Measurements from ENCODE around the gene NDUFA3.
"Not testable (repeated sequence)": the region's sequence is repeated elsewhere in the genome, so short reads cannot be mapped to it uniquely, and the experiment has no call there.

NDUFA3 gene

DNA sequence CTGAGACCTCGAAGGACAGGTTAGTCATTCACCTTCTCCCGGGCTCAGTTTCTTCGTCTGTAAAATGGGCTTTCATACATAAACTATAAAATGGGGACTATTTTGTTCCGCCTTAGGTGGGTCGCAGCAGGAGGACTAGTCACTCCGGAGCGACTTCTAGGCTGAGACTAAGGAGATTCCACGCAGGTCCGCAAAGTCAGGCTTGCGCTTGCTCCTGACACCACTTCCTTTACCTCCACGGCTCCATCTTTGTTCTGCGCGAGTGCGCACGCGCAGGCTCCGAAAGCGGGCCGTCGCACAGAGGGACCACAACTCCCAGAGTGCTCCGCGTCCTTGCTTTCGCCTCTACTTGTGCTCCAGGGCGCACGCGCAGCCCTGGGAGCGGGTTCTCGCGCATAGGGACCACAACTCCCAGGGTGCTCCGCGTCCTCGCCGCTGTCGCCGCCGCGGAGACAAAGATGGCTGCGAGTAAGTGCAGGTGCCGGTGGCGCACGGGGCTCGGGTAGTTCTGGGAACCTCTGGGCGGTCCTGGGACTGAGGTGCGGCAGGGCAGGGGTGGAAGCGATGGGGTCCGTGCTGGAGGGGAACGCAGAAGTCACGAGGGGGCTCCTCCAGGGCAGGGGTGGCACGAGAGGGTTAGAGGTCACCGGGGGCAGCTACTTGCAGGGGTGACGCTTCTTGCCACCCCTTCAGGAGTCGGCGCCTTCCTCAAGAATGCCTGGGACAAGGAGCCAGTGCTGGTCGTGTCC is at the start of gene NDUFA3:
TSS of gene NDUFA3 (plus strand) at position 435 of the 749 bp plus-strand sequence. CDS start at position 459, 24 bp downstream.
- DNase-seq (ENCODE audit: low read depth in 2 of 2) = peak; percentile 97 to 98

DNA sequence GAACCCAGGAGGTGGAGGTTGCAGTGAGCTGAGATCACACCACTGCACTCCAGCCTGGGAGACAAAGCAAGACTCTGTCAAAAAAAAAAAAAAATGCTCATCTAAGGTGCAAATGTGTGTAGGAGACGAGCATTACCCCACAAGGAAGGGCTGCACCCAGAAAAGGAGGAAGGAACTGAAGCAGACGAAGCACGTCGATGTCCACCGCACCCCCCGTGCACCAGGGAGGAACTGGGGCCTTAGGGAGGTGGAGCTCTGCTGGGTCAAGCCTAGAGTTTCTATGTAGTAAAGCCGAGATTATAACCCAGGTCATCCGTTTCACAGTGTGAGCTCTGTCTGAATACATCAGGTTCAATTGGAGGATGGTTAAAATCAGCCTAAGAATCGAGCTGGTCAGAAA is 40.0 kb upstream of the NDUFA3 start:
- no peak for DNase-seq (ENCODE audit: low read depth in 2 of 2)

DNA sequence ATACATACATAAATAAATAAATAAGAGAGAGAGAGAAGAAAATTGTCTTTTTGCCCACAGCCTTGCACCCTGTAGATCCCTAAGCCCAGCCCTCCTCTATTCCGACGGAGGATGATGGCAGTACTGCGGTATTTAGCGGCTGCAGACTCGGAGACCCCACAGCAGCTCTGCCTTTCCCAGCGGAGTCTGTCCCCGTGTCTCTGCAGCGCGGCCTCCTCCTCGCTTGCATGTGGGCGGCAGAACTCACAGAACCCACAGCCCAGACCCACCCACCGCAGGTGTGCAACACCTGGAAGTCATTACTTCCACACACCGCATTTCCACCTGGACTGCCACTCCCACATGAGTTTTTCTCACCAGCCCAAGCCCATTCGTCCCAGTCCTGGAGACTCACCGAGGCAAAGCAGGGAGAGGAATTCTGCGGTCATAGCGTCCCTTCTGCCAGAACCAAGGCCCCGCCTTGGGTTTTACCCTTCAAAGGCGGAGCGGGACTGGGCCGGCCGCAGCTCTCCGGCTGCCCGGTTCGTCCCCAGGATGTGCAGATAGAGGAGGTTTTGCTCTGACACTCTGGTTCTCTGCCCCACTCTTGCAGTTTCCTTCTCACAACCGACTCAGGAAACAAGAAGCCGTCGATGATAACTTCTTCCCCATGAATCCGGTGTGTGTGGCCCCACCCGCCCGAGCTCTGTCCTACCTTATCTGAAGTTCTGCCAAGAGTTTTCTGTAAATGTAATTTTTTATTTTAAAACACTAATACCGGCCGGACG is 39.1 kb upstream of the NDUFA3 start, which contains the start of gene VSTM1:
TSS of gene VSTM1 (minus strand) at position 548 of the 767 bp plus-strand sequence. CDS start at position 428, 120 bp downstream.
- DNase-seq (ENCODE audit: low read depth in 2 of 2) = no peak

DNA sequence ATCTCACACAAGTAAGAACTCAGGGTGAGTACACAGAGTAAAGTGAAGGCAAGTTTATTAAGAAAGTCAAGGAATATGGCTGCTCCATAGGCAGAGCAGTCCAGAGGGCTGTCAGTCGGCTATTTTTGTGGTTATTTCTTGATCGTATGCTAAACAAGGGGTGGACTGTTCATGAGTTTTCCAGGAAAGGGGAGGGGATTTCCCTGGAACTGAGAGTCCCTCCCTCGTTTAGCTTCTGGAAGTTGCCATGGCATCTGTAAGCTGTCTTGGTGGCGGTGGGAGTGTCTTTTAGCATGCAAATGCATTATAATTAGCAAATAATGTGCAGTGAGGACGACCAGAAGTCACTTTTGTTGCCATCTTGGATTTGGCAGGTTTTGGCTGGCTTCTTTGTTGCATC is 33.2 kb upstream of the NDUFA3 start:
- DNase-seq (ENCODE audit: low read depth in 2 of 2) = no peak

DNA sequence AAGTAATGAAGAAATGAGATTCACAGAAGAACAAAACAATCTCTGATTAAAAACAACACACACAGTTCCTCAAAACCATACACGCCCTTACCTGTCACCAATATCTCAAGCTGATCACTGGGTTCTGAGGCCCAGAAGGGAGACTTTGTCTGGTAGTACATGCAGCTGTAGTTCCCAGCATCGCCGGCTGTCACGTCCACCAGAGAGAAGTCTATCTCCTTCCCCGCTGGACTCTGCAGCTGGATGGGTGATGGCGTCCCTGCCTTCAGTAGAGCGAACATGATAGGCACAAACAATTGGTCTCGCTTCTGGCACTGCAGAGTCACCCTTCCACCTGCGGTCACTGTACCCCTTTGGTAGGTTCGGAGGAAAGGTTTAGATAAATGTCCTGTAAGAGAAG is 28.8 kb upstream of the NDUFA3 start:
- DNase-seq (ENCODE audit: low read depth in 2 of 2) = no peak

DNA sequence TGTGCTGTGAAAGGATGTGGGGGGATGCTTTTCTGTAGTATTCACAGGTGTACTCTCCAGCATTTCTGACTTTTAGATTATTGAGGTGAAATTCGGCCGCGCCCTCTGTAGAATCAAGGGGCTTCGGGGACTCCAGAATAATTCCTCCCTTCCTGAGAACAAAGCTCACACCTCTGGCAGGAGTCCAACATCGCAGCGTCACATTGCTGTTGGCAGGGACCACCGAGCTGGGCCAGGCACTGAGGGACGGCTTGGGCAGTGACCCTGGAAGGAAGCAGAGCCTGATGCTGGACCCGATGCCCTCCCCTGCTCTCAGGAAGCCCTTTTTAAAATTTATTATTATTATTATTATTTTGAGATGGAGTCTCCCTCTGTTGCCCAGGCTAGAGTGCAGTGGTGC is 27.8 kb upstream of the NDUFA3 start:
- DNase-seq (ENCODE audit: low read depth in 2 of 2) = no peak

DNA sequence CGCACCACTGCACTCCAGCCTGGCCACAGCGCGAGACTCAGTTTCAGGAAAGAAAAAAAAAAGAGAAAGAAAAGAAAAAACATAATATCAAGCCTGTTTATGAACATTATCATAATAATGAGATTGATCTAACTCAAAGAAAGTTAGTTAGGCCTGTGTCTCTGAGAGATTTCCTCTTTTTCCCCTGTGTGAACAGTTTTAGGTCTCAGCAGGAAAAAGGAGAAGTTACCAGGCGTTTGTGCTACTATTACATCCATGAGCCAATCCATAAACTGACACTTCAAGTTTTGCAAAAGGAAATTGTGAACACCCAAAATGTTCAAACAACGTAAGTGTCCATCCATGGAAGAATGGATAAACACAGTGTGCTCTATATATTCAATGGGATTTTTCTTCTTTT is 25.3 kb upstream of the NDUFA3 start:
- DNase-seq (ENCODE audit: low read depth in 2 of 2) = no peak

DNA sequence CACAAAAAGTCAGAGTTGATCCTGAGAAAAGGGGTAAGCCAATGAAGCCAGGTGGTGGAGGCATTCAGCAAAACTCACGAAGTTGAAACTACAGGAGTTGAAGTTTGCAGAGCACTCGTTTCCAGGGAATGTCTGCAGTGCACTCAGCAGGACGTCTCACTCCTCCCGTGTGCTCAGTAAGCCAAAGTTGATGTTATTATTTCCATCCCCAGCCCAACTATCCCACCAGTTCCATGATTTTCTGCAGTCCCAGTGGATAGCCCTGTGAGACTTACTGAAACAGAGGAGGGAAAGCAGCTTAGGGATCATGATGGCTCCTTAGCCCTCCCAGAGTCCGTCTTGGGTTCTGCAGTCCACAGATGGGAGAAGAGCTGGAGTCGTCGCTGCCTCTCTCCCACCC is 21.6 kb upstream of the NDUFA3 start, which contains the start of gene TARM1:
TSS of gene TARM1 (minus strand) at position 334 of the 400 bp plus-strand sequence. CDS start at position 309, 25 bp downstream.
- DNase-seq (ENCODE audit: low read depth in 2 of 2) = no peak

DNA sequence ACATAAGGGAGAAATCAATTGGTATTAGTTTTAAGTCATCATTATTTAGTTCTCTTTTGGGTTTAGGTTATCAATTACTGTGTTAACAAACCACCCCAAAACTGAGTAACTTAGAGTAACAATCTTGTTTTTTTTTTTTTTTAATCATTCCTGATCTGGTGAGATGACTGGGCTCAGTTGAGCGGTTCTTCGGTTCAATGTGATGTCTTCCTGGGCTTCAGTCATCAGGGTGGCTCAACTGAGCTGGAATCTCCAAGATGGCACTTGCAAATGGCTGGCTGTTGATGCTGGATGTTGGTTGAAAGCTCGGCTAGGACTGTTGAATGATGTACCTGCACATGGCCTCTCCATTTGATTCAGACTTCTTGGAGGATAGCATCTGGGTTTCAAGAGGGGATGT is 18.2 kb upstream of the NDUFA3 start:
- no peak for DNase-seq (ENCODE audit: low read depth in 2 of 2)

DNA sequence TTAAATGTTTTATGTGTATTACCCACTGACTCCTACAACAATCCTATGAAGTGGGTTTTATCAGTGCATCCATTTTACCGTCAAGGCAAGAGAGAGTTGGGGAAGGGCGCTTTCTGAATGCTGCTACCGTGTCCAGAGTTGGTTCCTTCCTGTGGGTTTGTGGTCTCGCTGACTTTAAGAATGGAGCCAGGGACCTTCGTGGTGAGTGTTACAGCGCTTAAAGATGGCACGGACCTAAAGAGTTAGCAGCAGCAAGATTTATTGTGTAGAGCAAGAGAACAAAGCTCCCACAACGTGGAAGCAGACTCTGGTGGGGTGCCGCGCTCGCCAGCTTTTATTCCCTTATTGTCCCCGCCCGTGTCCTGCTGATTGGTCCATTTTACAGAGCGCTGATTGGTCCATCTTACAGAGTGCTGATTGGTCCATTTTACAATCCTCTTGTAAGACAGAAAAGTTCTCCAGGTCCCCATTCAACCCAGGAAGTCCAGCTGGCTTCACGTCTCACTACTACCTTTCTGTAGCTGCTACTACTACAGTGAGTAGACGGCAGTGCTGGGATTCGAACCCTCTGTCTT is 8.1 kb upstream of the NDUFA3 start:
- no peak for DNase-seq (ENCODE audit: low read depth in 2 of 2)

DNA sequence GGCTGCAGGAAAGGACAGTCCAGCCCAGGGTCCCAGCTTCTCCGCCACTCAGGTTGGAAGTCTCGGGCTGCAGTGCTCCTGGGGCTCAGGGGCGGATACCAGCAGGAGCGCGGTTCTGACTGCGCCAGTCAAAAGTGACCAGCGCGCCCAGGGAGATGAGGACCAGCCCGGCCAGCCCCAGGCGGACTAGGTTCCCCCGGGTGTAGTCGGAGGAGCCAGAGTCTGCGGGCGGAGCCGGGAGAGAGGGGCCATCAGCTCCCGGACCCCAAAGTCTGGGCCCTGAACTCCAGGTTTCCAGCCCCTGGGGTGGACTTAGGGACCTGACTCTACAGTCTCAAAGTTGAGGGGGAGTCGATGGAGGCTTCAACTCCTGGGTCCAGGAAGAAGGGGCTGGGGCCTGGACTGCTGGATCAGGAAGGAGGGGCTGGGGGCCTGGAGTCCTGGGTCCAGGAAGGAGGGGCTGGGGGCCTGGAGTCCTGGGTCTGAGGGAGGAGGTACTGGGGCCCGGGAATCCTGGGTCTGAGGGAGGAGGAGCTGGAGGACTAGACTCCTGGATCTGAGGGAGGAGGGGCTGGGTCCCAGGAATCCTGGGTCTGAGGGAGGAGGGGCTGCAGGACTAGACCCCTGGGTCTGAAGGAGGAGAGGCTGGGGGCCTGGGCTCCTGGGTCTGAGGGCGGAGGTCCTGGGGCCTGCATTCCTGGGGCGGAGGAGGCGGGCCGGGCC is 7.4 kb upstream of the NDUFA3 start:
- DNase-seq (ENCODE audit: low read depth in 2 of 2) = no peak

DNA sequence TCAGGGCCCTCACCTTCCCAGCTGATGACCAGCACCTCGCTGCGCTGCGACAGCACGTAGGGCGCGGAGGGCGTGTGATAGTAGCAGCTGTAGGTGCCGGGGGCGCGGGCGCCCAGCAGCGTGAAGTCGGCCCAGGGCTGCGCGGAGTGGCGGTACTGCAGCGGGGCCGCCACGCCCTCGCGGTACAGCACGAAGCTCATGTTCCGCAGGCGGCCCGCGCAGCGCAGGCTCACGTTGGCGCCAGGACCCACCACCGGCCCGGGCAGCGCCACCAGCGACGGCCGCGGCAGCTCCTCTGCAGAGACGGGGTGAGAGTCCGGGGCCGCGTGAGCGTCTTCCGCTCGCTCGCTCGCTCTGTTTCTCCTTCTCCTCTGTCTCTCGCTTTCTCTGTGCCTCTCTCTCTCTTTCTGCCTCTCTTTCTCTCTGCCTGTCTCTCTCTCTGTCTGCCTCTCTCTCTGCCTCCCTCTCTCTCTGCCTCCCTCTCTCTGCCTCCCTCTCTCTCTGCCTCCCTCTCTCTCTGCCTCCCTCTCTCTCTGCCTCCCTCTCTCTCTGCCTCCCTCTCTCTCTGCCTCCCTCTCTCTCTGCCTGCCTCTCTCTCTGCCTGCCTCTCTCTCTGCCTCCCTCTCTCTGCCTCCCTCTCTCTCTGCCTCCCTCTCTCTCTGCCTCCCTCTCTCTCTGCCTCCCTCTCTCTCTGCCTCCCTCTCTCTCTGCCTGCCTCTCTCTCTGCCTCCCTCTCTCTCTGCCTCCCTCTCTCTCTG is 6.6 kb upstream of the NDUFA3 start:
- DNase-seq (ENCODE audit: low read depth in 2 of 2) = peak in 1 of 2 donors; percentile 32

DNA sequence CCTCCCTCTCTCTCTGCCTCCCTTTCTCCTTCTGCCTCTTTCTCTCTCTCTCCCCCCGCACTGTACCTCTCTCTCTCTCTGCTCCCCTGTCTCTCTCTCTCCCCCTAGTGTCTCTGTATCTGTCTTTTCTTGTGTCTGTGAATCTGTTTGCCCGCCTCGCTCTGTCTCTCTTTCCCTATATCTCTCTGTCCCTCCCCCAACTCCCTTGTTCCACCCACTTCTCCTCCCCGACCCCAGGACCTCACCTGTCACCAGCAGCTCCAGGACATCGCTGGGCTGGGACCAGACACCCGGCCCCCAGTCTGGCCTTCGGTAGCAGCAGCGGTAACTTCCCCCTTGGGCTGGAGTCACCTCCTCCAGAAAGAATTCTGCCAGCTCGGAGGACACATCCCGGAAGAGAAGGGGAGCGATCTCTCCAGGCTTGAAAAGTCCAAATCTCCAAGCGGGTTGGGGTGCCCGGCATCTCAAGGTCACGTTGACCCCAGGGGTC is 6.0 kb upstream of the NDUFA3 start:
- no peak for DNase-seq (ENCODE audit: low read depth in 2 of 2)

DNA sequence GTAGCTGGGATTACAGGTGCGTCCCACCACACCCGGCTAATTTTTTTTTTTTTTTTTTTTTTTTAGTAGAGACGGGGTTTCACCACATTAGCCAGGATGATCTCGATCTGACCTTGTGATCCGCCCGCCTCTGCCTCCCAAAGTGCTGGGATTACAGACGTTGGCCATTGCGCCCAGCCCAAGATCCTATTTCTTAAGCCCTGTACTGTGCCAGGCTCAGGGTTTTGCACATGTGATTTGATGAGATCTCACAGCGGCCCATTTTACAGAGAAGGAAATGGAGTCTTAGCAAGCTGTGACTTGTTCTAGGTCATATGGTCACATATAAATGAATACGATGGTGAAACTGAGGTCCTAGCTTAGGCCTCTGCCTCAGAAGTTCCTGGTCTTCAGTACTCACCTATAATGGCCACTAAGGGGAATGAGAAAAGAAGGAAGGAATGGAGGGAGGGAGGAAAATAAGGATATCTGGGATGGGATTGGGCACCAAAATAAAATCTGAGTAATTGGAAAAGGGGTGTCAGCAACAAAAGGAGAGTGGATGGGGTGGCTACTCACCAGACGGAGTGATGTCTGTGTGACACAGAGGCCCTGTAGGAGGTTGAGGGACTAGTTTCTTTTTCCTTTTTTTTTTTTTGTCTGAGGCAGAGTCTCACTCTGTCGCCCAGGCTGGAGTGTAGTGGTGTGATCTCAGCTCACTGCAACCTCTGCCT is 3.3 kb upstream of the NDUFA3 start:
- DNase-seq (ENCODE audit: low read depth in 2 of 2) = no peak

DNA sequence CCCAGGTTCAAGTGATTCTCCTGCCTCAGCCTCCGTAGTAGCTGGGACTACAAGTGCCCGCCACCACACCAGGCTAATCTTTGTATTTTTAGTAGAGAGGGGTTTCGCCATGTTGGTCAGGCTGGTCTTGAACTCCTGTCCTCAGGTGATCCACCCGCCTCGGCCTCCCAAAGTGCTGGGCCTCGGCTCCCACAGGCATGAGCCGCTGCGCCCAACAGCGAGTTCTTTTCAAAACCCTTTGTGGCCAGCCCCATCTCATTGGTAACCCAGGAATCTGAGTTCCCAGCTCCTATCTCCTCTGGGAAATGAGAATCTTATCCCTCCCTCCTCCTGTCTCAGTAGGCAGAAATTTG is 2.8 kb upstream of the NDUFA3 start:
- not testable (repeated sequence) for DNase-seq (ENCODE audit: low read depth in 2 of 2)

DNA sequence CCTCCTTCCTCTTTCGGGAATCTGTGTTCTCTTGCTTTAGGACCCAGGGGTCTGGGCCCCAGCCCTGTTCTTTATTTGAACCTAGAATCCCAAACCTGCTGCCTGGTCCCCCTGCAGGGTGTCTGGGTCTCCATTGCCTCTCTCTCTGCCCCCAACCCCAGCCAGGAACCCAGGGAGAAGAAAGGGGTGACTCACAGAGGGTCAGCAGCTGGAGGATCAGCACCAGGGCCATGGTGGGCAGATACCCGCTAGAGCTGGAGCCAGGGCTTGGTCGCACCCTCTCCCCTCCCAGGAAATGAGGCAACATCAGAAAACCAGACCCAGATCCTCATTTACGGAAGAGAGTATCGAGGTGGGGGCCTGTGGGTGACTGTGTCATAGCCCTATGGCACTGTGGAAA is 2.1 kb upstream of the NDUFA3 start, which contains the start of gene OSCAR:
TSS of gene OSCAR (minus strand) at position 243 of the 400 bp plus-strand sequence. CDS start at position 232, 11 bp downstream.
- DNase-seq (ENCODE audit: low read depth in 2 of 2) = no peak

DNA sequence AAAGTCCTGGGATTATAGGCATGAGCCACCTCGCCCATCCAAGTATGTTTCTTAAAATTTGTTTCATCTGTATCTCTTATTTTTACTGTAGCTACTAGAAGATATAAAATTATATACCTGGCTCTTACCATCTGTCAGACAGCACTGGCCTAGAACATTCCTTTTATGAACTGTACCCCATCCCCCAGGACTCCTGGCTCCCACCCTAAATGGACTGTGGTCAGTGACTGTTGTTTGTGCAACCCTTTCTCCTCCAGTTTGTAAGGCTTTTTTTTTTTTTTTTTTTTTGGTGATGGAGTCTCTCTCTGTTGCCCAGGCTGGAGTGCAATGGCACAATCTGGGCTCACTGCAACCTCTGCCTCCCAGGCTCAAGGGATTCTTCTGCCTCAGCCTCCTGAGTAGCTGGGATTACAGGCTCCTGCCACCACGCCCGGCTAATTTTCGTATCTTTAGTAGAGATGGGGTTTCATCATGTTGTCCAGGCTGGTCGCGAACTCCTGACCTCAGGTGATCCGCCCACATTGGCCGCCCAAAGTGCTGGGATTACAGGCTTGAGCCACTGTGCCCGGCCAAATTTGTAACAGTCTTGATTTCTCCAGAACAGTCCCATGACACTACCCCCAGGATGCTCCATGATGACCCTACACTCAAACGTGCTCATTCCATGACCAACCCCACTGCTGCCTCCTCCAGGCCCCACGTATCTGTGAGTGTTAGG is 2.5 kb downstream of the NDUFA3 start:
- no peak for DNase-seq (ENCODE audit: low read depth in 2 of 2)

DNA sequence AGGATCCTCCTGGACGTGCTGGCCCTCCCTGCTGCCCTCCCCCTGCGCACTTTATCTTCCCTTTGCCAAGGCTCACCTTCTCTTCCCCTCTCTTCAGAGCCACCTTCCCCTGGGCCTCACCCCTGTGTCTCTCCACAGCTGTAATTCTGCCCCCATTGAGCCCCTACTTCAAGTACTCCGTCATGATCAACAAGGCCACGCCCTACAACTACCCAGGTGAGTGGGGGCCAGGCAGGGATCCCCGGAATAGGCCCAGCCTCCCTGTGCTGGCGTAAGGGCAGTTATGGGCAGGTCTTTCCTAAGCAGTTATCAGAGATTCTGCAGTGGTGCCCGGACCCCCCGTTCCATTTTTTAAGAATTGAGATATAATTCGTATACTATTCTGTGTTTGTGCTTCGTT is 3.1 kb downstream of the NDUFA3 start:
- DNase-seq (ENCODE audit: low read depth in 2 of 2) = no peak

DNA sequence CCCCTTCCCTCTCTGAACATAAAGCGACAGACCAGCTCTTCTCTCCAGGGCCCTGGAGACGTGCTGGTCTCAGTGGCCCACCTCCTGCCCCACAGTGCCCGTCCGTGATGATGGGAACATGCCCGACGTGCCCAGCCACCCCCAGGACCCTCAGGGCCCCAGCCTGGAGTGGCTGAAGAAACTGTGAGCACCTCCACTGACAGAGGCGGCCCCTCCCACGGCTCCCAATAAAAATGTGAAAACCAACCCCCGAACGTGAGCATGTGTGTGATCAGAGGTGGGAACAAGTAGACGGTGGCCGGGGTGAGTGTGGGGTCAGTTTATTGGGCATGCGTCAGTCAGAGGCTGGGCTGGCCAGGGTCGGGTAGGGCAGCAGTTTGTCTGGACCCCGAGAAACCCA is 4.1 kb downstream of the NDUFA3 start:
- DNase-seq (ENCODE audit: low read depth in 2 of 2) = no peak
